Measurements from ENCODE around the gene CFAP77. TPM values are rescaled to one million over a fixed set of nuclear protein-coding genes. Genes with fewer than 3 reads are reported as not detected.

Gene CFAP77
- total RNA-seq, 4 donors from 2014 or later, result not detected

GRCh38 chr9:132457504-132458236, 47.7 kb downstream of the CFAP77 start:
- WGBS, 2 donors, result 34 to 49% methylated on average over 36 of the region's 36 CpGs
- DNase-seq (ENCODE audit: low spot score in 2 of 2), result no peak
- H3K4me3 ChIP-seq (ENCODE audit: low read depth, poor library complexity, severe bottlenecking), result no peak overlapping the region
- TF ChIP-seq POLR2A (IDR thresholded peaks at IDR 0.05) (no peak), CTCF (IDR thresholded peaks at IDR 0.05) (no peak)
- intact Hi-C loops (cut with DNase I; ENCODE audit: low total_unique reads), result no loop called here

GRCh38 chr9:132458432-132458831, 48.4 kb downstream of the CFAP77 start:
- no peak overlapping the region for H3K4me3 ChIP-seq (ENCODE audit: low read depth, poor library complexity, severe bottlenecking)
- intact Hi-C loops (cut with DNase I; ENCODE audit: low total_unique reads), result no loop called here
- no peak for TF ChIP-seq CTCF (IDR thresholded peaks at IDR 0.05)
- no peak for DNase-seq (ENCODE audit: low spot score in 2 of 2)
- WGBS, 2 donors, result 90 to 91% methylated on average over 8 of the region's 8 CpGs

- H3K4me3 ChIP-seq (ENCODE audit: low read depth, poor library complexity, severe bottlenecking), result no peak overlapping the region
- TF ChIP-seq POLR2A (IDR thresholded peaks at IDR 0.05) (no peak), CTCF (IDR thresholded peaks at IDR 0.05) (no peak)
- DNase-seq (ENCODE audit: low spot score in 2 of 2), result no peak
- intact Hi-C loops (cut with DNase I; ENCODE audit: low total_unique reads), result no loop called here
- WGBS, 2 donors, result 92 to 96% methylated on average over 7 of the region's 7 CpGs
These were observed 49.6 kb downstream of the CFAP77 start for GRCh38 chr9:132459661-132460060.

- intact Hi-C loops (cut with DNase I; ENCODE audit: low total_unique reads), result no loop called here
- WGBS, 2 donors, result 79 to 85% methylated on average over 2 of the region's 2 CpGs
These were observed 50.2 kb downstream of the CFAP77 start for GRCh38 chr9:132460240-132460639.

GRCh38 chr9:132461281-132461896, 51.4 kb downstream of the CFAP77 start:
- no peak for TF ChIP-seq POLR2A (IDR thresholded peaks at IDR 0.05)
- TF ChIP-seq CTCF (IDR thresholded peaks at IDR 0.05), result no peak
- intact Hi-C loops (cut with DNase I; ENCODE audit: low total_unique reads), result no loop called here
- no peak for DNase-seq (ENCODE audit: low spot score in 2 of 2)
- no peak overlapping the region for H3K4me3 ChIP-seq (ENCODE audit: low read depth, poor library complexity, severe bottlenecking)
- WGBS, 2 donors, result 60 to 67% methylated on average over 20 of the region's 20 CpGs

More at GRCh38 chr9:132460240-132460639, 50.2 kb downstream of the CFAP77 start:
- no peak for TF ChIP-seq CTCF (IDR thresholded peaks at IDR 0.05)
- no peak for TF ChIP-seq POLR2A (IDR thresholded peaks at IDR 0.05)
- no peak for DNase-seq (ENCODE audit: low spot score in 2 of 2)
- no peak overlapping the region for H3K4me3 ChIP-seq (ENCODE audit: low read depth, poor library complexity, severe bottlenecking)
